ENCODE measurements around the gene C14orf119.

Gene C14orf119

GRCh38 chr14:23137192-23137812 lies 42.0 kb downstream of the C14orf119 start:
- no peak overlapping the region for H3K4me3 ChIP-seq (ENCODE audit: low read depth, low read length)
- no peak for DNase-seq (ENCODE audit: low read depth)
- no peak for TF ChIP-seq CTCF (conservative IDR thresholded peaks at IDR 0.05; ENCODE audit: low read depth, low read length)

- DNase-seq (ENCODE audit: low read depth): no peak
- H3K4me3 ChIP-seq (ENCODE audit: low read depth, low read length): no peak overlapping the region
- no peak for TF ChIP-seq CTCF (conservative IDR thresholded peaks at IDR 0.05; ENCODE audit: low read depth, low read length)
Measured at GRCh38 chr14:23137813-23138535, 42.7 kb downstream of the C14orf119 start.

GRCh38 chr14:23139874-23140273 lies 44.6 kb downstream of the C14orf119 start:
- H3K4me3 ChIP-seq (ENCODE audit: low read depth, low read length): no peak overlapping the region
- no peak for DNase-seq (ENCODE audit: low read depth)
- TF ChIP-seq CTCF (conservative IDR thresholded peaks at IDR 0.05; ENCODE audit: low read depth, low read length): no peak

- DNase-seq (ENCODE audit: low read depth): no peak
- no peak overlapping the region for H3K4me3 ChIP-seq (ENCODE audit: low read depth, low read length)
- TF ChIP-seq CTCF (conservative IDR thresholded peaks at IDR 0.05; ENCODE audit: low read depth, low read length): no peak
Measured at GRCh38 chr14:23140371-23140770, 45.1 kb downstream of the C14orf119 start.

GRCh38 chr14:23141706-23142444 lies 46.6 kb downstream of the C14orf119 start:
- no peak for TF ChIP-seq CTCF (conservative IDR thresholded peaks at IDR 0.05; ENCODE audit: low read depth, low read length)
- peak; percentile 40 for DNase-seq (ENCODE audit: low read depth)
- no peak overlapping the region for H3K4me3 ChIP-seq (ENCODE audit: low read depth, low read length)

- no peak for DNase-seq (ENCODE audit: low read depth)
- no peak for TF ChIP-seq CTCF (conservative IDR thresholded peaks at IDR 0.05; ENCODE audit: low read depth, low read length)
- H3K4me3 ChIP-seq (ENCODE audit: low read depth, low read length): no peak overlapping the region
Measured at GRCh38 chr14:23142826-23143225, 47.5 kb downstream of the C14orf119 start.
